ENCODE results near the gene DGKD. TPM values are rescaled to one million over a fixed set of nuclear protein-coding genes. Genes with fewer than 3 reads are reported as not detected.

Gene DGKD
- total RNA-seq, 6 experiments from 2014 or later, result 6.5 to 16.6 (median 14.2) TPM

DNA sequence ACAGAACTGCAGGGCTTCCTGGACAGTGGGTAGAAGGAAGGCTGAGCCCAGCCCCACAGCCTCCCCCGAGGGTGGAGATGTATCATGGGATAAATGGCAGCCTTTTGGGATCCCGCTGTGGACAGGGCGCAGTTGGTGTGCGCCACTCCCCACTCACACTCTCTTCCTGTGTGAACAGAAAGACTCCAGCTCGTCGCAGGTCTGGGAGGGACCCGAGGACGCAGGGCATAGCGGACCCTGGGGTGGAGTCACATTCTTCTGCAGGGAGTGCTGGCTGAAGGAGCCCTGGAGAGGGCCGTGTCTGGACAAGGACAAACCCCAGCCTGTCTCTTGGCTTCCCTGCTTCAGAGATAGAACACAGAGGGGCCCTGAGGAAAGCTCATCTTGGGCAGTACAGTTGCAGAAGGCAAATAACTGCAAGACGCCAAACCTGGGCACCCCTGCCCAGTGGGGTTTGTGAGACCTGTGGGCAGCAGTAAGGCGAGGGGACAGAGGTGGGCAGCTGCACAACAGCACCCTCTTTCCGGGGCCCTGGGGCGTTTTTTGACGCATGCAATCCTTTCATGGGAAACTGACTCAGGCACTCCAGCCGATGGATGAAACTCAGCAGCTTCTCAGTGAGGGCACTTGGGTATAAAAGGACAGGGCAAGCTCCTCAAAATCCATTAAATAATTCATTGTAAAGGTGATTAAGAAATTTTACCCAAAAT is 110.4 kb downstream of the DGKD start:
- no peaks in the 10 kb centered on the region for H3K9me3 ChIP-seq
- no peaks in the 10 kb centered on the region for H3K27me3 ChIP-seq
- no peak for ATAC-seq
- no peak overlapping the region for H3K4me3 ChIP-seq
- peak in 2 of 3 donors; percentile 5 to 42 for DNase-seq
- TF ChIP-seq POLR2A (IDR thresholded peaks at IDR 0.05) (no peak), CTCF (IDR thresholded peaks at IDR 0.05) (no peak)
- 80% methylated on average over 8 of the region's 16 CpGs for WGBS (ENCODE audit: insufficient coverage, low coverage, low lambda C conversion rate, missing lambda C conversion rate)
- intact Hi-C loops (cut with DNase I), result no loop called here
- H3K36me3 ChIP-seq, result peaks cover 0 to 34% (median 7%) of the 10 kb centered on the region in 4 donors
- no peaks in the 10 kb centered on the region for H3K4me1 ChIP-seq
- H3K27ac ChIP-seq, result no peak overlapping the region

DNA sequence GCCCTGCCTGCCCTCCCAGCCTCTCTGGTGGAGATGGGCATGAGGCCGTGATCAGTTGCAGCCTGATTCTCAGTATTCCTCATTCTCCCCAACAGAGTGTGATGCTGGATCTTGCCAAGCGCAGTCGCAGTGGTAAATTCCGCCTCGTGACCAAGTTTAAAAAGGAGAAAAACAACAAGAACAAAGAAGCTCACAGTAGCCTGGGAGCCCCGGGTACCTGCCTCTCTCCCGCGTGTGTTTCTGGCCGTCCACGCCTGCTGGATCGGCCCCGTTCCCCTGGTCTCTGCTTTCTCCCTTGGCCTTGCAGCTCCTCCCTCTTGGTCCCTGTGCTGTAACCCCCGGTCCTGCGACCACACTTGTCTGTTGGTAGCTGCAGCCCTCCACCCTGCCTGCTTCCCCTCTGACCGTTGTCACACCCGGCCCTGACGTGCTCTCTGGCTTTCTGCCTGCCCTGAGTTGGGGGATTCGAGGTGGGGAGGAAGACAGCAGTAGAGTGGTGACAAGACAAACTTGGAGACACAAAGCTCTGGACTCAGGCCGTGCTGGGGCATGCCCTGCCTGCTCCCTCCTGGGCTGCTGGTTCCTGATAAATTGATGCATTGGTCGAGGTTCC is 112.8 kb downstream of the DGKD start:
- intact Hi-C loops (cut with DNase I), result no loop called here
- no peak overlapping the region for H3K4me3 ChIP-seq
- peak; percentile 13 to 42 (median 34) for DNase-seq
- peaks cover 0 to 28% (median 4%) of the 10 kb centered on the region in 4 donors for H3K36me3 ChIP-seq
- 93% methylated on average over 20 of the region's 20 CpGs for WGBS (ENCODE audit: insufficient coverage, low coverage, low lambda C conversion rate, missing lambda C conversion rate)
- no peaks in the 10 kb centered on the region for H3K4me1 ChIP-seq
- no peak overlapping the region for H3K27ac ChIP-seq
- no peaks in the 10 kb centered on the region for H3K27me3 ChIP-seq
- no peak for ATAC-seq
- H3K9me3 ChIP-seq, result no peaks in the 10 kb centered on the region
- TF ChIP-seq POLR2A (IDR thresholded peaks at IDR 0.05) (no peak), CTCF (IDR thresholded peaks at IDR 0.05) (no peak)

- Histone ChIP-seq H3K27ac (no peak overlapping the region), H3K4me1 (no peaks in the 10 kb centered on the region), H3K4me3 (no peak overlapping the region), H3K27me3 (no peaks in the 10 kb centered on the region), H3K36me3 (peaks cover 0 to 21% (median 0%) of the 10 kb centered on the region in 4 donors), H3K9me3 (no peaks in the 10 kb centered on the region)
- peak in 2 of 3 donors; percentile 42 to 45 for DNase-seq
- TF ChIP-seq POLR2A (IDR thresholded peaks at IDR 0.05) (no peak), CTCF (IDR thresholded peaks at IDR 0.05) (no peak)
- ATAC-seq, result peak in 1 of 4 donors; percentile 9
- intact Hi-C loops (cut with DNase I), result no loop called here
- WGBS (ENCODE audit: insufficient coverage, low coverage, low lambda C conversion rate, missing lambda C conversion rate), result no CpG with 5 or more reads among the region's 22 CpGs
Measured at GRCh38 chr2:233468047-233468740, 113.9 kb downstream of the DGKD start.

GRCh38 chr2:233468741-233469110 is 114.4 kb downstream of the DGKD start:
- DNase-seq, result peak in 2 of 3 donors; percentile 31 to 40
- intact Hi-C loops (cut with DNase I), result no loop called here
- H3K4me3 ChIP-seq, result no peak overlapping the region
- WGBS (ENCODE audit: insufficient coverage, low coverage, low lambda C conversion rate, missing lambda C conversion rate), result 96% methylated on average over 4 of the region's 8 CpGs
- no peak for ATAC-seq
- no peak for TF ChIP-seq CTCF (IDR thresholded peaks at IDR 0.05)
- TF ChIP-seq POLR2A (IDR thresholded peaks at IDR 0.05), result no peak
- no peaks in the 10 kb centered on the region for H3K27me3 ChIP-seq
- H3K9me3 ChIP-seq, result no peaks in the 10 kb centered on the region
- peaks cover 0 to 19% (median 0%) of the 10 kb centered on the region in 4 donors for H3K36me3 ChIP-seq
- no peaks in the 10 kb centered on the region for H3K4me1 ChIP-seq
- no peak overlapping the region for H3K27ac ChIP-seq
